ENCODE data around the gene VPS13C.

DNA sequence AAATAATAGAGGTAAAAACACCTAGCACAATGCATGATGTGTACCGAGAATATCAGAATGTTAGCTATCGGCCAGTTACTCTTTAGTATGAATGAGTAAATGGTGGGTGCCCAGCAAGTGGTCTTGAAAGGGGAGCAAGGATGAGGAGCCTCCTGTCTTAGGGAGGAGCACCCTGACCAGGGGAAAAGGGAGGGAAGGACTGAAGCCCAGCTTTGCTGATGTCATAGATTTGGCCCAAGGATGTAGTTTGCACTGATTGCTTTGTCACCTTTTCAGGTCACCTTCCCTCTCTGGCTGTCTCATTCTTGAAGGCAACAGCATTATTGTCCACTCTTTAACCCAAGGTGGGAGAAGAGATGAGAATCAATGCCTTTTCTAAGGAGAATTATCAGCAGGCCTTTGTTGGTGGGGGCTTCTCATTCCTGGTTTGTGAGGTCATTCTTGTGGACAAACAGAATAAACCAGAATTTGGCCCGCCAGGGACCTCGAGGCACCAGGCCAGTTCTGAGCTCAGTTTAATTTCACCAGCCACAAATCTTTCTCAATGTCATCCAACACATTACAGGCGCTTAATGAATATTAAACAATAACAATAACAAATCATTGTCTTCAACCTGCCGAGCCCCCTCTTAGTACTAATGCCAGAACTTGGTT is 231.3 kb downstream of the VPS13C start:
- TF ChIP-seq, protein P1, sequence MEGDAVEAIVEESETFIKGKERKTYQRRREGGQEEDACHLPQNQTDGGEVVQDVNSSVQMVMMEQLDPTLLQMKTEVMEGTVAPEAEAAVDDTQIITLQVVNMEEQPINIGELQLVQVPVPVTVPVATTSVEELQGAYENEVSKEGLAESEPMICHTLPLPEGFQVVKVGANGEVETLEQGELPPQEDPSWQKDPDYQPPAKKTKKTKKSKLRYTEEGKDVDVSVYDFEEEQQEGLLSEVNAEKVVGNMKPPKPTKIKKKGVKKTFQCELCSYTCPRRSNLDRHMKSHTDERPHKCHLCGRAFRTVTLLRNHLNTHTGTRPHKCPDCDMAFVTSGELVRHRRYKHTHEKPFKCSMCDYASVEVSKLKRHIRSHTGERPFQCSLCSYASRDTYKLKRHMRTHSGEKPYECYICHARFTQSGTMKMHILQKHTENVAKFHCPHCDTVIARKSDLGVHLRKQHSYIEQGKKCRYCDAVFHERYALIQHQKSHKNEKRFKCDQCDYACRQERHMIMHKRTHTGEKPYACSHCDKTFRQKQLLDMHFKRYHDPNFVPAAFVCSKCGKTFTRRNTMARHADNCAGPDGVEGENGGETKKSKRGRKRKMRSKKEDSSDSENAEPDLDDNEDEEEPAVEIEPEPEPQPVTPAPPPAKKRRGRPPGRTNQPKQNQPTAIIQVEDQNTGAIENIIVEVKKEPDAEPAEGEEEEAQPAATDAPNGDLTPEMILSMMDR (IDR thresholded peaks at IDR 0.05) = no peak
- no peak for TF ChIP-seq POLR2A (IDR thresholded peaks at IDR 0.05)

Data from esophagus squamous epithelium (tissue), 4 donors.